ENCODE data around the gene PDE9A. TPM values are rescaled to one million over a fixed set of nuclear protein-coding genes. Genes with fewer than 3 reads are reported as not detected.

The PDE9A gene
- total RNA-seq, 1 experiment from 2014 or later, result 31.9 TPM

DNA sequence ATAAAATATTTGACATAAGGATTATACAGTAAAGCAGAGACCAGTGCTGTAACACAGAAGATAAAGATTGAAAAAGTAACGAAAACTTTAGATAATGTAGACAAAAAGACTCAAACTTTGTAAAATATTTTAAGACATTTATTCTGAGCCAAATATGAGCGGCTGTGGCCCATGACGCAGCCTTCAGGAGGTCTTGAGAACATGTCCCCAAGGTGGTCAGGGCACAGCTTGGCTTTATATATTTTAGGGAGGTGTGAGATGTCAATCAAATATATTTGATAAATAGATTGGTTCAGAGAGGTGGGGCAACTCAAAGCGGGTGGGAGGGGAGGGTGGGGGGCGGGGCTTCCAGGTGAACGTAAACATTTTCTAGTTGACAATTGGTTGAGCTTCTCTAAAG is 144.7 kb downstream of the PDE9A start:
- H3K27ac ChIP-seq (ENCODE audit: insufficient read length, low read depth, low read length), result no peak overlapping the region
- H4K5ac ChIP-seq (ENCODE audit: insufficient read length, low read depth, low read length), result no peak overlapping the region
- peaks cover 37 to 50% of the 10 kb centered on the region in 2 experiments for H3K4me1 Mint-ChIP-seq
- no peaks in the 10 kb centered on the region for H3K23me2 ChIP-seq (ENCODE audit: insufficient read length, low read depth, low read length, poor library complexity, severe bottlenecking)
- H4K8ac ChIP-seq (replicated peaks; ENCODE audit: insufficient read length, low read depth, low read length), result no peak overlapping the region
- no peak overlapping the region for H2AFZ ChIP-seq (ENCODE audit: low read length)
- H3K23ac ChIP-seq (ENCODE audit: insufficient read length, low read depth, low read length), result no peak overlapping the region
- H3K27ac Mint-ChIP-seq, result no peak overlapping the region
- no peak overlapping the region for H3K4me3 Mint-ChIP-seq
- no peak overlapping the region for H3K4ac ChIP-seq (ENCODE audit: low read depth, low read length)
- H3K56ac ChIP-seq (ENCODE audit: insufficient read length, low read depth, low read length), result no peak overlapping the region
- H4K20me1 ChIP-seq (ENCODE audit: control insufficient read depth, insufficient read depth, insufficient read length), result no peaks in the 10 kb centered on the region
- H2BK12ac ChIP-seq (ENCODE audit: insufficient read length, low read depth, low read length), result no peak overlapping the region
- no peak overlapping the region for H3K9ac ChIP-seq (ENCODE audit: extremely low read depth, insufficient read length, low read length)
- H3K79me1 ChIP-seq (ENCODE audit: insufficient read depth, low read depth, low read length, poor library complexity, severe bottlenecking), result no peaks in the 10 kb centered on the region
- DNase-seq, result no peak
- H2BK120ac ChIP-seq (ENCODE audit: low read depth, low read length, poor library complexity, severe bottlenecking), result no peak overlapping the region
- no CpG with 5 or more reads among the region's 6 CpGs for WGBS (ENCODE audit: extremely low coverage, insufficient read length, low lambda C conversion rate)
- no peak overlapping the region for H2AK5ac ChIP-seq (ENCODE audit: insufficient read length, low read length)
- no peak overlapping the region for H3T11ph ChIP-seq (ENCODE audit: low read length)
- H3K9me3 Mint-ChIP-seq, result no peaks in the 10 kb centered on the region; a peak in 1 of 5 replicates
- no peak overlapping the region for H2BK20ac ChIP-seq (ENCODE audit: low read depth, low read length, poor library complexity, severe bottlenecking)
- no peak overlapping the region for H2BK15ac ChIP-seq (ENCODE audit: low read depth, low read length)
- no peaks in the 10 kb centered on the region for H3K36me3 Mint-ChIP-seq (ENCODE audit: insufficient read depth in 1 of 3, low read depth in 3 of 3)
- no peak overlapping the region for H3K4me2 ChIP-seq (ENCODE audit: insufficient read depth, insufficient read length, low read length)
- H3K27me3 Mint-ChIP-seq (ENCODE audit: low read depth), result no peaks in the 10 kb centered on the region; the same call in 1 of the 2 replicates
- TF ChIP-seq, protein P1, sequence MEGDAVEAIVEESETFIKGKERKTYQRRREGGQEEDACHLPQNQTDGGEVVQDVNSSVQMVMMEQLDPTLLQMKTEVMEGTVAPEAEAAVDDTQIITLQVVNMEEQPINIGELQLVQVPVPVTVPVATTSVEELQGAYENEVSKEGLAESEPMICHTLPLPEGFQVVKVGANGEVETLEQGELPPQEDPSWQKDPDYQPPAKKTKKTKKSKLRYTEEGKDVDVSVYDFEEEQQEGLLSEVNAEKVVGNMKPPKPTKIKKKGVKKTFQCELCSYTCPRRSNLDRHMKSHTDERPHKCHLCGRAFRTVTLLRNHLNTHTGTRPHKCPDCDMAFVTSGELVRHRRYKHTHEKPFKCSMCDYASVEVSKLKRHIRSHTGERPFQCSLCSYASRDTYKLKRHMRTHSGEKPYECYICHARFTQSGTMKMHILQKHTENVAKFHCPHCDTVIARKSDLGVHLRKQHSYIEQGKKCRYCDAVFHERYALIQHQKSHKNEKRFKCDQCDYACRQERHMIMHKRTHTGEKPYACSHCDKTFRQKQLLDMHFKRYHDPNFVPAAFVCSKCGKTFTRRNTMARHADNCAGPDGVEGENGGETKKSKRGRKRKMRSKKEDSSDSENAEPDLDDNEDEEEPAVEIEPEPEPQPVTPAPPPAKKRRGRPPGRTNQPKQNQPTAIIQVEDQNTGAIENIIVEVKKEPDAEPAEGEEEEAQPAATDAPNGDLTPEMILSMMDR (conservative IDR thresholded peaks at IDR 0.05), result no peak
- no peaks in the 10 kb centered on the region for H3K27me3 ChIP-seq (ENCODE audit: insufficient read depth, low read length)
- peaks cover 2% of the 10 kb centered on the region; the same call in 1 of the 2 replicates for H3K4me1 ChIP-seq (ENCODE audit: insufficient read depth, low read length)
- H4K91ac ChIP-seq (ENCODE audit: insufficient read length, low read depth, low read length), result no peak overlapping the region
- no peaks in the 10 kb centered on the region for H3K79me2 ChIP-seq (ENCODE audit: insufficient read depth, low read length)
- H3K18ac ChIP-seq (ENCODE audit: insufficient read length, low read depth, low read length), result no peak overlapping the region
- H3K9me3 ChIP-seq (ENCODE audit: control insufficient read depth, low read depth, low read length), result no peaks in the 10 kb centered on the region
- no peak overlapping the region for H2BK5ac ChIP-seq (ENCODE audit: insufficient read length, low read length)
- no peak overlapping the region for H3K14ac ChIP-seq (ENCODE audit: insufficient read depth, low read length)
